KBM-7 (cell line): ENCODE data around the gene ASPDH.

ENCODE experiments used
- DNase-seq: peaks from one replicate; pipeline ENCODE4 v3.0.0-alpha.2; 2015
- in situ Hi-C: fragments of 300-500 bp; cut with MboI; formaldehyde crosslinking; loops from 2 replicates; pipeline ENCODE4 v1.14.3; 2020; ENCODE audit warnings: low sequenced_read_pairs, low pct_unique_long_range_greater_than_20kb, mixed read lengths

Gene ASPDH

GRCh38 chr19:50501568-50502475 lies 11.9 kb downstream of the ASPDH start:
- DNase-seq = no peak
- in situ Hi-C loops = no loop called here

DNA sequence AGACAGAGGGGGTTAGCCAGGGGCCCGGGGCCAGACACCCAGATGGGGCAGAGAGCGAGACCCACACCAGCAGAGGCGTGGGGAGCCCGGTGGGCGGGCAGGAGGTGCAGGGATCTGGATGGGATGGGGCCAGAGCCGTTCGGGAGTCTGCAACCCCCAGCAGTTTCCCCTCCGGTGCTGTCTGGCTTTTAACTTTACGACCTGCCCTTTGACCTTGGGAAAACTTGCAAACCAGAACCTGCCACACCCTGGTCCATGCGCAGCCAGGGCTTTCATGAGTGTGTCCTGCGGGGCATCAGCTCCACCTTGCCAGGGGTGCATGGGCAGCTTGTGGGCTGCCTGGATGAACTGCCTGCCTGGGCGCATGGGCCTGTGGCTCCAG lies 12.5 kb downstream of the ASPDH start:
- in situ Hi-C loops = no loop called here

GRCh38 chr19:50500753-50501151 lies 13.0 kb downstream of the ASPDH start:
- no peak for DNase-seq
- in situ Hi-C loops = no loop called here

More for the DNA sequence above, 12.5 kb downstream of the ASPDH start:
- no peak for DNase-seq

GRCh38 chr19:50500060-50500752 lies 13.5 kb downstream of the ASPDH start:
- in situ Hi-C loops = no loop called here
- DNase-seq = no peak

- in situ Hi-C loops = no loop called here
Measured at GRCh38 chr19:50498219-50499056, 15.3 kb downstream of the ASPDH start.

GRCh38 chr19:50497022-50497405 lies 16.7 kb downstream of the ASPDH start:
- in situ Hi-C loops = no loop called here
- no peak for DNase-seq

More at GRCh38 chr19:50498219-50499056, 15.3 kb downstream of the ASPDH start:
- no peak for DNase-seq

GRCh38 chr19:50496189-50497021 lies 17.3 kb downstream of the ASPDH start:
- in situ Hi-C loops = no loop called here
- no peak for DNase-seq

GRCh38 chr19:50495020-50495531 lies 18.6 kb downstream of the ASPDH start:
- in situ Hi-C loops = no loop called here

DNA sequence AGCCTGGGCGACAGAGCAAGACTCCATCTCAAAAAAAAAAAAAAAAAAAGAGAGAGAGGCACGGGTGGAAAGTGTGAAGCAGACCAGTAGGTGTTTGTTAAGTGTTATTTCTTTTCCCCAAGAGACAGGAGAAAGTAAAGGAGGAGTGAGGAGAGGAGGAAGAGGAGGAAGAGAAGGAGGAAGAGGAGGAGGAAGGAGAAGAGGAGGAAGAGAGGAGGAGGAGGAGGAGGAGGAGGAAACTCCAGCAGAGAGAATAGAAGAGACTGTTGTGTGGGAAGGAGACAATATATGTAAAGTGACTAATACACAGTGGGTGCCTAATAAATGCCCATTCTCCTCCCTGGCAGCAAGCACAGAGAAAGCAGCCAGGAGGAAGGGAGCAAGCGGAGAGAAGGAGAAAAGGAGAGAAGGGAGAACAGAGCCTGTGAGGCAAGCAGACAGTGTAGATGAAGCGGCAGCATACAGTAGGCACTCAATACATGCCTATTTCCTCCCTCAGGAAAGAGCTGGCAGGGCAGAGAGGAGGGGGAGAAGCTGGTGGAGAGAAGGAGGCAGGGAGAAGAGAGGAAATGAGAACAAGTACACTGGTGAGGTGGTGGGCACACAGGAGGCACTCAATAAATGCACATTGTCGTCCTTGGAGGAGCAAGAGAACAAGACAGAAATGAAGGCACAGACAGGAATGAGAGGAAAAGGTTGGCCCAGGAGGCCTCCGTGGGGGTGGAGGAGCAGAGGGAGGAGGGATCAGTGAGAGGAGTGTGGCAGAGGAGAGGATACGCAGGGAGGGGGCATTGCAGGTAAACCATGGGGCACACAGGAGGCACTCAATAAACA lies 19.3 kb downstream of the ASPDH start:
- DNase-seq = no peak
- in situ Hi-C loops = no loop called here

More at GRCh38 chr19:50495020-50495531, 18.6 kb downstream of the ASPDH start:
- DNase-seq = no peak

- in situ Hi-C loops = no loop called here
Measured at GRCh38 chr19:50493171-50493570, 20.5 kb downstream of the ASPDH start.

GRCh38 chr19:50492303-50493052 lies 21.2 kb downstream of the ASPDH start:
- peak; percentile 28 for DNase-seq
- in situ Hi-C loops = no loop called here

More at GRCh38 chr19:50493171-50493570, 20.5 kb downstream of the ASPDH start:
- DNase-seq = no peak

DNA sequence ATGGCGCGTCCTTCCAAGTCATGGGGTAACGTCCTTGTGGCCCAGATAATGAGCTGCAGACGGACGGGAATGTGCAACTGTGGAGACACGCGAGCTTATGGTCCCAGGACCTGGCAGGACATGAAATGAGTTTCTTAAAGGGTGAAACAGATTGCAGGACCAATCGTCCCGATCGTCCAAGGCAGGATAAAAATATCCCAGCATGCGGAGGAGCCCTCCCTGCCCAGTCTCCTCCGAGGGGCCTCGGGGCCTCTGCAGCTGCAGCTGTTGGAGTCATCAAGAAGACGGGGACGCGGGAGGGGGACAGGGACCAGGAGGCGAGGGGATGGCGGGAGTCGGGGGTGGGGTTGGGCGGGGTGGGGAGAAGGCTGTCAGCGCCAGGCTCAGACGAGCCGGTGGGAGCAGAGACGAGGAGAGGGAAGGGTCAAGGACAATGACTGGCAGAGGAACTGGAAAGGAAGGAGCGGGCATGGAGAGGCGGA lies 22.7 kb downstream of the ASPDH start:
- DNase-seq = no peak
- in situ Hi-C loops = no loop called here

GRCh38 chr19:50490411-50490811 lies 23.3 kb downstream of the ASPDH start:
- in situ Hi-C loops = no loop called here

DNA sequence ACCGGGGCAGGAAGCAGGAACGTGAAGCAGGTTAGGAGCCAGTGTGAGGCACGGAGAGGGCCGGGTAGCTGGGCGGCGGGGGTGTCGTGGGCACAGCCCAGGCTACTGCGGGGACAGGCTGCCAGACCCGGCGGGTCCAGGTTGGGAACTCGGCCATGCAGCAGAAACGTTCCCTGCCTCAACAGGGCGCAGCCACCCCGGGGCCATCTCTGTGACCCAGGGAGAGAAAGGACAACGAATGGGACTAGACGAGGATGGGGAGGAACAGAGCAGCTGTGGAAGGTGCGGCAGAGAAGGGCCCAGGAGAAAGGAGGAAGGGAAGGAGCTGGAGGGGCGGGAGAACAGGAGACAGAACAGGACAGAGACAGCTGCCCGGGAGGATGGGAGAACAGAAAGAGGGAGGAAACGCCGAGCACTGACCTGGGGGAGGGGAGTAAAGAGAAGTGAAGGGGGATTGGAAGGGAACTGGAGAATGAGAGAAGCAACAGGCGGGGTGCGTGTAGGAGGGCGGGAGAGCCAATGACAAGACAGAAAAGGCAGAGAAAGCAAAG lies 24.2 kb downstream of the ASPDH start:
- in situ Hi-C loops = no loop called here
- DNase-seq = peak; percentile 26

More at GRCh38 chr19:50490411-50490811, 23.3 kb downstream of the ASPDH start:
- no peak for DNase-seq

GRCh38 chr19:50488389-50489194 lies 25.1 kb downstream of the ASPDH start:
- in situ Hi-C loops = no loop called here
- DNase-seq = no peak
